Gastroesophageal sphincter (tissue), 4 donors: ENCODE data around the gene STOX2. TPM values are rescaled to one million over a fixed set of nuclear protein-coding genes. Genes with fewer than 3 reads are reported as not detected.

Experiments
- ATAC-seq: fragments of 150-250 bp; one replicate; pipeline ENCODE4 v1.9.1; 2016; ENCODE audit warnings: mild to moderate bottlenecking, moderate library complexity
- H3K27ac ChIP-seq, 4 donors: fragments of 200-600 bp; sonication (generic) in 3 of 4; 1 replicate in 3 of 4; 2 replicates in 1 of 4; pipeline ENCODE4 v1.5.1; 2016 to 2019
- H3K27me3 ChIP-seq: fragments of 200-600 bp; sonication (generic); one replicate; pipeline ENCODE4 v1.5.1; 2019
- H3K36me3 ChIP-seq, 2 donors: fragments of 200-600 bp; sonication (generic); one replicate each; pipeline ENCODE4 v1.5.1; 2019; ENCODE audit warnings: control low read depth in 1 of 2
- H3K4me1 ChIP-seq, 3 donors: fragments of 200-600 bp; sonication (generic); 1 replicate in 2 of 3; 2 replicates in 1 of 3; pipeline ENCODE4 v1.5.1; 2016 to 2019; ENCODE audit warnings: control low read depth in 2 of 3
- H3K4me3 ChIP-seq, 2 donors: fragments of 200-600 bp; sonication (generic); one replicate each; pipeline ENCODE4 v1.5.1; 2019; ENCODE audit warnings: mild to moderate bottlenecking in 1 of 2, moderate library complexity in 1 of 2
- H3K9me3 ChIP-seq, 3 donors: fragments of 200-600 bp; sonication (generic); one replicate each; pipeline ENCODE4 v1.5.1; 2017 to 2019; ENCODE audit warnings: control low read depth in 2 of 3
- CTCF ChIP-seq, 4 experiments: fragments of 200-600 bp in 2 of 4; fragments of 450-650 bp in 2 of 4; sonication (generic) in 1 of 4; IDR thresholded peaks; one replicate each; pipeline ENCODE4 v1.5.1; 2017 to 2019; ENCODE audit warnings: antibody characterized with exemption in 4 of 4, mild to moderate bottlenecking in 2 of 4, moderate library complexity in 2 of 4
- EP300 ChIP-seq: sonication (generic); formaldehyde crosslinking; IDR thresholded peaks from one replicate; pipeline ENCODE4 v1.6.1; 2017; ENCODE audit warnings: antibody characterized with exemption, mild to moderate bottlenecking
- POLR2A ChIP-seq, 2 donors: fragments of 450-650 bp; IDR thresholded peaks; one replicate each; pipeline ENCODE4 v1.6.1; 2017; ENCODE audit warnings: antibody characterized with exemption in 2 of 2, mild to moderate bottlenecking in 2 of 2, moderate library complexity in 1 of 2
- POLR2AphosphoS5 ChIP-seq: sonication (generic); formaldehyde crosslinking; IDR thresholded peaks from one replicate; pipeline ENCODE4 v1.6.1; 2017; ENCODE audit warnings: antibody characterized with exemption
- WGBS, 2 donors: methylation state at CpG; one replicate each; pipeline ENCODE4 v1.1.5; 2018; ENCODE audit warnings: low coverage in 1 of 2; 5-methylcytosine and 5-hydroxymethylcytosine counted together
- total RNA-seq, 4 donors: library from RNA; depleted of rRNA; stranded (reverse); fragments of >200 nt; gene quantifications; one replicate each; pipeline ENCODE4 v1.1.0, GENCODE V29; 2016

The STOX2 gene
- total RNA-seq, 4 donors from 2014 or later, result 7.5 to 25.4 (median 11.2) TPM

- no peak overlapping the region for H3K4me3 ChIP-seq
- ATAC-seq, result no peak
- no peak for TF ChIP-seq CTCF (IDR thresholded peaks at IDR 0.05)
- TF ChIP-seq POLR2A (IDR thresholded peaks at IDR 0.05), result no peak
- no peak for TF ChIP-seq POLR2AphosphoS5
- no peak for TF ChIP-seq EP300
- 77 to 100% methylated on average over 1 to 3 of the region's 8 CpGs for WGBS, 2 donors
- H3K4me1 ChIP-seq, result peaks cover 0 to 7% (median 0%) of the 10 kb centered on the region in 3 donors
- H3K27me3 ChIP-seq, result no peaks in the 10 kb centered on the region
- no peaks in the 10 kb centered on the region for H3K9me3 ChIP-seq
- H3K27ac ChIP-seq, result no peak overlapping the region
- no peaks in the 10 kb centered on the region for H3K36me3 ChIP-seq
Observed at GRCh38 chr4:183966371-183966770, 61.3 kb downstream of the STOX2 start.

- H3K4me3 ChIP-seq, result no peak overlapping the region
- no peak overlapping the region for H3K27ac ChIP-seq
- no peak for TF ChIP-seq POLR2A (IDR thresholded peaks at IDR 0.05)
- no peak for TF ChIP-seq EP300
- TF ChIP-seq POLR2AphosphoS5, result no peak
- TF ChIP-seq CTCF (IDR thresholded peaks at IDR 0.05), result no peak
- H3K4me1 ChIP-seq, result no peaks in the 10 kb centered on the region
- no peaks in the 10 kb centered on the region for H3K36me3 ChIP-seq
- WGBS, 2 donors, result 95 to 96% methylated on average over 6 to 9 of the region's 11 CpGs
- no peaks in the 10 kb centered on the region for H3K27me3 ChIP-seq
- H3K9me3 ChIP-seq, result no peaks in the 10 kb centered on the region
- no peak for ATAC-seq
Observed at GRCh38 chr4:183967266-183967665, 62.2 kb downstream of the STOX2 start.

GRCh38 chr4:183968502-183968901 lies 63.4 kb downstream of the STOX2 start:
- 77% methylated on average over 2 to 3 of the region's 6 CpGs for WGBS, 2 donors
- H3K4me1 ChIP-seq, result no peaks in the 10 kb centered on the region
- no peaks in the 10 kb centered on the region for H3K36me3 ChIP-seq
- H3K27me3 ChIP-seq, result no peaks in the 10 kb centered on the region
- ATAC-seq, result no peak
- TF ChIP-seq POLR2A (IDR thresholded peaks at IDR 0.05) (no peak), POLR2AphosphoS5 (no peak), EP300 (no peak), CTCF (IDR thresholded peaks at IDR 0.05) (no peak)
- no peak overlapping the region for H3K4me3 ChIP-seq
- H3K9me3 ChIP-seq, result peaks cover 0 to under 1% (median 0%) of the 10 kb centered on the region in 3 donors
- H3K27ac ChIP-seq, result no peak overlapping the region

- H3K9me3 ChIP-seq, result peaks cover 0 to 5% (median 0%) of the 10 kb centered on the region in 3 donors
- no peak for ATAC-seq
- no peaks in the 10 kb centered on the region for H3K36me3 ChIP-seq
- no peak overlapping the region for H3K27ac ChIP-seq
- no peaks in the 10 kb centered on the region for H3K4me1 ChIP-seq
- H3K4me3 ChIP-seq, result no peak overlapping the region
- WGBS, 2 donors, result 79 to 82% methylated on average over 3 to 5 of the region's 5 CpGs
- no peaks in the 10 kb centered on the region for H3K27me3 ChIP-seq
- TF ChIP-seq EP300, result no peak
- TF ChIP-seq POLR2A (IDR thresholded peaks at IDR 0.05), result no peak
- no peak for TF ChIP-seq POLR2AphosphoS5
- TF ChIP-seq CTCF (IDR thresholded peaks at IDR 0.05), result no peak
Observed at GRCh38 chr4:183968931-183969330, 63.8 kb downstream of the STOX2 start.

- H3K9me3 ChIP-seq, result peaks cover 0 to 12% (median 0%) of the 10 kb centered on the region in 3 donors
- H3K4me3 ChIP-seq, result no peak overlapping the region
- WGBS, 2 donors, result 80% methylated on average over 1 of the region's 4 CpGs; no CpG with 5 or more reads in 1 of the 2 donors
- no peak for ATAC-seq
- no peaks in the 10 kb centered on the region for H3K36me3 ChIP-seq
- H3K27ac ChIP-seq, result no peak overlapping the region
- TF ChIP-seq POLR2AphosphoS5 (no peak), POLR2A (IDR thresholded peaks at IDR 0.05) (no peak), EP300 (no peak), CTCF (IDR thresholded peaks at IDR 0.05) (no peak)
- no peaks in the 10 kb centered on the region for H3K4me1 ChIP-seq
- H3K27me3 ChIP-seq, result no peaks in the 10 kb centered on the region
Observed at GRCh38 chr4:183969596-183969995, 64.5 kb downstream of the STOX2 start.
